ENCODE measurements around the gene NR1H2. TPM values are rescaled to one million over a fixed set of nuclear protein-coding genes. Genes with fewer than 3 reads are reported as not detected.

NR1H2 gene
- total and polyA plus RNA-seq, 9 donors: 19.2 to 24.8 (median 22.1) TPM

- no peaks in the 10 kb centered on the region for H3K36me3 ChIP-seq (ENCODE audit: control insufficient read depth, insufficient read depth, low read length)
- DNase-seq: no peak
- H3K4me3 ChIP-seq (ENCODE audit: low read length): no peak overlapping the region
- no peaks in the 10 kb centered on the region for H3K9me3 ChIP-seq (replicated peaks; ENCODE audit: control insufficient read depth, low read depth, low read length)
- peaks cover 11% of the 10 kb centered on the region for H3K4me1 ChIP-seq (ENCODE audit: control insufficient read depth, insufficient read depth, low read length)
- WGBS (ENCODE audit: insufficient coverage): no CpG with 5 or more reads among the region's 3 CpGs
- no peak overlapping the region for H3K27ac ChIP-seq (ENCODE audit: low read length)
- H3K27me3 ChIP-seq (ENCODE audit: control insufficient read depth, insufficient read depth, low read length): peaks cover 32% of the 10 kb centered on the region
Measured at GRCh38 chr19:50420808-50421207, 44.6 kb downstream of the NR1H2 start.

- Histone ChIP-seq H3K27ac (ENCODE audit: low read length) (no peak overlapping the region), H3K9me3 (replicated peaks; ENCODE audit: control insufficient read depth, low read depth, low read length) (no peaks in the 10 kb centered on the region), H3K4me3 (ENCODE audit: low read length) (no peak overlapping the region), H3K27me3 (ENCODE audit: control insufficient read depth, insufficient read depth, low read length) (peaks cover 32% of the 10 kb centered on the region), H3K4me1 (ENCODE audit: control insufficient read depth, insufficient read depth, low read length) (peaks cover 12% of the 10 kb centered on the region), H3K36me3 (ENCODE audit: control insufficient read depth, insufficient read depth, low read length) (no peaks in the 10 kb centered on the region)
- no peak for DNase-seq
- WGBS (ENCODE audit: insufficient coverage): 74% methylated on average over 11 of the region's 18 CpGs
Measured at GRCh38 chr19:50422397-50423278, 46.4 kb downstream of the NR1H2 start.

DNA sequence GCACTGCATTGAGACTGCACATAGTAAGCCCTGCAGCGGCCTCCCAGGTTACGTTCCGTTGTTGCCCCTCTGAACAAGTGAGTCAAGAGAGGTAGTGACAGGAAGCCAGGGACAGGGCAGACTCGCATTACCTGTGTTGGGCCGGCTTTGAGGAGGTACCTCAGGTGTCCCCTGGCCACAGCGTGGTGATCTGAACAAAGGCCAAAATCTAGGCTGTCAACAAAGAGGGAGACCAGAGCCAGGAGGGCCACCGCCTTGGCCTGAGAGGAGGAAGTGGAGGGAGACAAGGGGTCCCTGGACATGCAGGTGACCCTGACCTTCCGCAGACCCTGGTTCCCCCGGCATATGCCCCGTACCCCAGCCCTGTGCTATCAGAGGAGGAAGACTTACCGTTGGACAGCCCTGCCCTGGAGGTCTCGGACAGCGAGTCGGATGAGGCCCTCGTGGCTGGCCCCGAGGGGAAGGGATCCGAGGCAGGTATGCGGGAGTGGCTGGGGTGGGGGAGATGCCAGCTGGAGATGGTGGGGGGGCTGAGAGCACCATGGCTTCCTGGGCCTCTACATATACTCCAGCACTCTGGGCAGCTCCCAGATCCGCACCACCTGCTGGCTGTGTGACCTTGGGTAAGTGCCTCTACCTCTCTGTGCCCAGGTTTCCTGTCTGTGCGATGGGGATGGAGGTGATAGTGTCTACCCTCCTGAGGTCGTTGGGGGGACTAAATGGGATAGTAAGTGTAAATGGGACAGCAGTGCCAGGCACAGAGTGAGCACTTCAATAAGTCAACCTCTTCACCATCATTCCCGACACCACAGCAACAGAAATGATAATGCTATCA lies 47.2 kb downstream of the NR1H2 start:
- Histone ChIP-seq H3K4me1 (ENCODE audit: control insufficient read depth, insufficient read depth, low read length) (peaks cover 17% of the 10 kb centered on the region), H3K36me3 (ENCODE audit: control insufficient read depth, insufficient read depth, low read length) (no peaks in the 10 kb centered on the region), H3K27ac (ENCODE audit: low read length) (no peak overlapping the region), H3K27me3 (ENCODE audit: control insufficient read depth, insufficient read depth, low read length) (peaks cover 33% of the 10 kb centered on the region), H3K9me3 (replicated peaks; ENCODE audit: control insufficient read depth, low read depth, low read length) (no peaks in the 10 kb centered on the region), H3K4me3 (ENCODE audit: low read length) (no peak overlapping the region)
- DNase-seq: no peak
- 87% methylated on average over 11 of the region's 22 CpGs for WGBS (ENCODE audit: insufficient coverage)

- H3K4me1 ChIP-seq (ENCODE audit: control insufficient read depth, insufficient read depth, low read length): peaks cover 11% of the 10 kb centered on the region
- 64% methylated on average over 5 of the region's 7 CpGs for WGBS (ENCODE audit: insufficient coverage)
- peaks cover 31% of the 10 kb centered on the region for H3K27me3 ChIP-seq (ENCODE audit: control insufficient read depth, insufficient read depth, low read length)
- H3K27ac ChIP-seq (ENCODE audit: low read length): no peak overlapping the region
- no peak for DNase-seq
- no peaks in the 10 kb centered on the region for H3K9me3 ChIP-seq (replicated peaks; ENCODE audit: control insufficient read depth, low read depth, low read length)
- H3K36me3 ChIP-seq (ENCODE audit: control insufficient read depth, insufficient read depth, low read length): no peaks in the 10 kb centered on the region
- no peak overlapping the region for H3K4me3 ChIP-seq (ENCODE audit: low read length)
Measured at GRCh38 chr19:50425581-50425980, 49.3 kb downstream of the NR1H2 start.

GRCh38 chr19:50427318-50427925 lies 51.2 kb downstream of the NR1H2 start:
- H3K36me3 ChIP-seq (ENCODE audit: control insufficient read depth, insufficient read depth, low read length): no peaks in the 10 kb centered on the region
- peaks cover 24% of the 10 kb centered on the region for H3K4me1 ChIP-seq (ENCODE audit: control insufficient read depth, insufficient read depth, low read length)
- DNase-seq: no peak
- H3K9me3 ChIP-seq (replicated peaks; ENCODE audit: control insufficient read depth, low read depth, low read length): no peaks in the 10 kb centered on the region
- H3K4me3 ChIP-seq (ENCODE audit: low read length): peak overlapping the region; percentile 15
- peak overlapping the region; percentile 20 for H3K27ac ChIP-seq (ENCODE audit: low read length)
- 91% methylated on average over 14 of the region's 26 CpGs for WGBS (ENCODE audit: insufficient coverage)
- peaks cover 41% of the 10 kb centered on the region for H3K27me3 ChIP-seq (ENCODE audit: control insufficient read depth, insufficient read depth, low read length)

DNA sequence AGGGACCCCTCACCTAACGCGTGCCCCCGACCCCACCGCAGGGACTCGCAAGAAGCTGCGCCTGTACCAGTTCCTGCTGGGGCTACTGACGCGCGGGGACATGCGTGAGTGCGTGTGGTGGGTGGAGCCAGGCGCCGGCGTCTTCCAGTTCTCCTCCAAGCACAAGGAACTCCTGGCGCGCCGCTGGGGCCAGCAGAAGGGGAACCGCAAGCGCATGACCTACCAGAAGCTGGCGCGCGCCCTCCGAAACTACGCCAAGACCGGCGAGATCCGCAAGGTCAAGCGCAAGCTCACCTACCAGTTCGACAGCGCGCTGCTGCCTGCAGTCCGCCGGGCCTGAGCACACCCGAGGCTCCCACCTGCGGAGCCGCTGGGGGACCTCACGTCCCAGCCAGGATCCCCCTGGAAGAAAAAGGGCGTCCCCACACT lies 51.8 kb downstream of the NR1H2 start:
- 2% methylated on average over 34 of the region's 38 CpGs for WGBS (ENCODE audit: insufficient coverage)
- Histone ChIP-seq H3K9me3 (replicated peaks; ENCODE audit: control insufficient read depth, low read depth, low read length) (no peaks in the 10 kb centered on the region), H3K27me3 (ENCODE audit: control insufficient read depth, insufficient read depth, low read length) (peaks cover 47% of the 10 kb centered on the region), H3K4me3 (ENCODE audit: low read length) (peak overlapping the region; percentile 15), H3K4me1 (ENCODE audit: control insufficient read depth, insufficient read depth, low read length) (peaks cover 30% of the 10 kb centered on the region), H3K27ac (ENCODE audit: low read length) (peak overlapping the region; percentile 29), H3K36me3 (ENCODE audit: control insufficient read depth, insufficient read depth, low read length) (no peaks in the 10 kb centered on the region)
- peak; percentile 95 for DNase-seq

- H3K27me3 ChIP-seq (ENCODE audit: control insufficient read depth, insufficient read depth, low read length): peaks cover 49% of the 10 kb centered on the region
- H3K9me3 ChIP-seq (replicated peaks; ENCODE audit: control insufficient read depth, low read depth, low read length): no peaks in the 10 kb centered on the region
- H3K36me3 ChIP-seq (ENCODE audit: control insufficient read depth, insufficient read depth, low read length): no peaks in the 10 kb centered on the region
- H3K4me1 ChIP-seq (ENCODE audit: control insufficient read depth, insufficient read depth, low read length): peaks cover 32% of the 10 kb centered on the region
- no peak overlapping the region for H3K4me3 ChIP-seq (ENCODE audit: low read length)
- DNase-seq: no peak
- no peak overlapping the region for H3K27ac ChIP-seq (ENCODE audit: low read length)
- 100% methylated on average over 1 of the region's 7 CpGs for WGBS (ENCODE audit: insufficient coverage)
Measured at GRCh38 chr19:50428772-50429463, 52.7 kb downstream of the NR1H2 start.

DNA sequence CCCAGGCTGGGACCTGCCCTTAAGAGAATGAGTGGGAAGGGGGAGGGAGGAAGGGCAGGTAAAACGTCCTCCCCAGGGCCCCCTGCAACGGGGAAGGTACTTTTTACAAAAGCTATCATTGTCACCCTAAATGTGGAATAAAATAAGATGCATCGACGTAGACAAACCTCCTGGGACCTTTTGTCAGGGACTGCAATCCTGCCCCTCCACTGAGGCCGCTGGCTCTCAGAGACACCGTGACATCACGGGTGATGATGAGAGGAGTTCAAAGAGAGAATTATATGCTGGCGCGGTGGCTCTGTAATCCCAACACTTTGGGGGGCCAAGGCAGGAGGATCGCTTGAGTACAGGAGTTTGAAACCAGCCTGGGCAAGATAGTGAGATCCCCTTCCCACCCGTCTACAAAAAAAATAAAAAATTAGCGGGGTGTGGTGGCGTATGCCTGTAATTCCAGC lies 54.7 kb downstream of the NR1H2 start:
- Histone ChIP-seq H3K4me3 (ENCODE audit: low read length) (peak overlapping the region; percentile 57), H3K9me3 (replicated peaks; ENCODE audit: control insufficient read depth, low read depth, low read length) (no peaks in the 10 kb centered on the region), H3K36me3 (ENCODE audit: control insufficient read depth, insufficient read depth, low read length) (no peaks in the 10 kb centered on the region), H3K4me1 (ENCODE audit: control insufficient read depth, insufficient read depth, low read length) (peaks cover 50% of the 10 kb centered on the region), H3K27ac (ENCODE audit: low read length) (peak overlapping the region; percentile 92), H3K27me3 (ENCODE audit: control insufficient read depth, insufficient read depth, low read length) (peaks cover 52% of the 10 kb centered on the region)
- WGBS (ENCODE audit: insufficient coverage): 10% methylated on average over 2 of the region's 13 CpGs
- peak; percentile 25 for DNase-seq

DNA sequence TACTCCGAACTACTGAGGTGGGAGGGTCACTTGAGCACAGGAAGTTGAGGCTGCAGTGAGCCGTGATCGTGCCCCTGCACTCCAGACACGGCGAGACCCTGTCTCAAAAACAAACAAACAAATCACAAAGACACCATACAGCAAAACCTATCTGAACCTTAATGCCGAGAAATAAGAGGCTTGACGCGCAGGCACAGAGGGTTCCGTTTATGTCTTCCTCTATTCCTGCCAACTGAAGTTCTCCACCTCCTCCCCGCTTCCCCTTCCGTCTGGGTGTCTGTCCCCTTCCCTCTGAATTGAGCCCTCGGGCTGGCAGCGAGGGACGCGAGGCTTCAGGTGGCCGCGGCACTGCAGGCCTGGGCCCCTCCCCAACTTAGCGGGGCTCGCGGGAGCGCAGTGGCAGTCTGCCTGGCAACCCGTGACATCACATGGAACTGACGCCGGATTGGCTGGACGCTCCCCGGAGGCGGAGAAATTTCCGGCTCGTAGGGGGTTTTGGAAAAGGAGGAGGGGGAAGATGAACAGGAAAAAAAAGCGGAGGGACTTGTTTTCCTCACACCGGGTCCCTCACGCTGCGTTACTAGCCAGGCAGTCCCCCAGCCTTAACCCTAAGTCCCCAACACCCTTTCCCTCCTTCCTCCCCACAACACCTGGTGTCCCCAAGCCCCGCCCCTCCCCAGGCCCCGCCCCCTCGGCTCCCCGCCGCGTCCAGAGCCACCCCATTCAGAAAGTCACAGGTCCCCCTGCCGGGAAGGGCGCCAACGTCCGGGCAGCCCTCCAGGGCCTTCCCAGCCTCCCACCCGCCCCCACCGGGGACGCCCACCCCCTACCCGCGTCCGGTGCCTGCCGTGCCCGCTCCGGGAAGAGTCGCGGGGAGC lies 55.3 kb downstream of the NR1H2 start:
- WGBS (ENCODE audit: insufficient coverage): under 1% methylated on average over 23 of the region's 54 CpGs

More for the DNA sequence above, 55.3 kb downstream of the NR1H2 start:
- no peaks in the 10 kb centered on the region for H3K36me3 ChIP-seq (ENCODE audit: control insufficient read depth, insufficient read depth, low read length)
- H3K4me3 ChIP-seq (ENCODE audit: low read length): peak overlapping the region; percentile 57
- peak overlapping the region; percentile 92 for H3K27ac ChIP-seq (ENCODE audit: low read length)
- peak; percentile 90 for DNase-seq
- peaks cover 50% of the 10 kb centered on the region for H3K4me1 ChIP-seq (ENCODE audit: control insufficient read depth, insufficient read depth, low read length)
- H3K27me3 ChIP-seq (ENCODE audit: control insufficient read depth, insufficient read depth, low read length): peaks cover 52% of the 10 kb centered on the region
- no peaks in the 10 kb centered on the region for H3K9me3 ChIP-seq (replicated peaks; ENCODE audit: control insufficient read depth, low read depth, low read length)
